Activated CD8-positive, alpha-beta memory T cell treated with anti-CD3 and anti-CD28 coated beads for 1 hour (primary cell): Measurements from ENCODE around the gene TFAP2C.
"Not testable (repeated sequence)": the region's sequence is repeated elsewhere in the genome, so short reads cannot be mapped to it uniquely, and the experiment has no call there.

Experiments
- DNase-seq, 2 donors: peaks; one replicate each; pipeline ENCODE4 v3.0.0-alpha.2; 2020; ENCODE audit warnings: low read depth in 1 of 2; ENCODE audit errors: extremely low read depth in 1 of 2

The TFAP2C gene

DNA sequence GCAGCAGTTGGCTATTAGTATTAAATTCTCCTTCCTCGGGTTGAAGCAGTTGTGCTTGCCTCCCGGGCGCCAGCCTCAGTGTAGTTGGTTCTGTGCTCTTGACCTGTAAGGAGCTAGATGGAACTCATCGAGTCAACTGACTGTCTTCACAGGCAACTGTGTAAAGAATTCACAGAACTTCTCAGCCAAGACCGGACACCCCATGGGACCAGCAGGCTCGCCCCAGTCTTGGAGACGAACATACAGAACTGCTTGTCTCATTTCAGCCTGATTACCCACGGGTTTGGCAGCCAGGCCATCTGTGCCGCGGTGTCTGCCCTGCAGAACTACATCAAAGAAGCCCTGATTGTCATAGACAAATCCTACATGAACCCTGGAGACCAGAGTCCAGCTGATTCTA lies 8.5 kb downstream of the TFAP2C start:
- DNase-seq: no peak

DNA sequence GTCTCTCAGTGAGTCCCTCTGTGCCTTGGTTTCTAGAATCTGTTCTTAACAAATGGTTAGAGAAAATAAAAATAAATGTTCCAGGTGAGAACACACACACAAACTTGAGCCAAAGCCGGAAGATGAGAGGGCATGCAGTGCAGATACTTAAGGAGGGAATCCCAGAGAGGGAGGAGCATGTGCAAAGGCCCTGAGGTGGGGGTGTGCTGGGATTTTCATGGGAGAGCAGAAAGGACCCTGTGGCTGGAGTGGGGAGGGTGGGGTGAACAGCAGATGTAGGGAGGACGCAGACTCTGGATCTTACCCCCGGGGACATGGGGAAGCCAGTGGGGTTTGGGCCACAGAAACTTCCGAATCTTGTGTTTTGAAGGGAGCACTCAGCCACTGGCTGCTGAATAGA lies 17.5 kb downstream of the TFAP2C start:
- DNase-seq: no peak

DNA sequence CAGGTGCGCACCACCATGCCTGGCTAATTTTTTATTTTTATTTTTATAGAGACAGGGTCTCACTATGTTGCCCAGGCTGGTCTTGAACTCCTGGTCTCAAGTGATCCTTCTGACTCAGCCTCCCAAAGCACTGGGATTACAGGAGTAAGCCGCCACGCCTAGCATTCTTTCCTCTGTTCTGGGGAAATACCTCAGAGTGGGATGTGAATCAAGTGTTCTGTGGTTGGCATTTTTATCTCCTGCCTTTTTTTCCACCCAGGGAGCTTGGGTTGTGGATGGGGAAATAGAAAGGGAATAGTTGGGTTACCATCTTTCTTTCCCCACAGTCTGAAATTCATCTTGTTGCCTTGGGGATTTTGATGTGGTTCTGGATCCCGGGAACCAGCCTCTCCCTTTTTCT lies 24.1 kb downstream of the TFAP2C start:
- DNase-seq: no peak

DNA sequence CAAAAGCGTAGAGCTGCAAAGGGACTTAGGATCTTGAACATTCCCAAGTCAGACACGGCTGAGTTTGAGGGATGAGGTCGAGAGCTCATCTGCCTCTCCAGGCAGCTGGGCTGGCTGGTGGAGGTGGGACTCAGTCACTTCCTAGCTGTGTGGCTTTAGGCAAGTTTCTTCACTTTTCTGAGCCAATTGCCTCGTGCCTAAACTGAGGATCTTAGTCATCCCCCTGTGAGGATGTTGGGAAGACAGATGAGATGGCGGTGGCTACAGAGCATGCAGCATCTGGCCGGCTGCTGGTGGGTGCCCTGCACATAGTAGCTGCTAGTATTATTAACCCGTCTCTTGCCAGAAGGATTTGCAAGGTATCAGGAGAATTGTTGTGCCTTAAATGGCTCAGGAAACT lies 27.5 kb downstream of the TFAP2C start:
- no peak for DNase-seq

DNA sequence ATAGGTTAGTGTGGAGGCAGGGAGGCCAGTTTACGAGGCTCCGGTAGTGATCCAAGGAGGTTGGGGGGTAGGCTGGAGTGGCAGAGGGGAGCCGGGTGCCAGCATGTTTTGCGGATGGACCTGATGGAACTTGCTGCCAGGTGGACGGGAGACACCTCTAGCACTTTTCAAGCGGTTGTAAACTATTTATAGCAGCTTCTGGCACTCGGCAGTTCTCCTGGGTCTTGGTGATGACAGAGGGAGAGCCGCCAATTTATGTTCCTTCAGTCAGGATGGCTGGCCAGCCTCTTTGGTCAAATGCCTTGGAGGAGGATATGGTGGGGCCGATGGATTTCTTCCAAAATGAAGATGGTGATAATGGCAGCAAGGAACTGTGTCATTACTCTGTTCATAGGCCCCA lies 28.8 kb downstream of the TFAP2C start:
- DNase-seq: no peak

DNA sequence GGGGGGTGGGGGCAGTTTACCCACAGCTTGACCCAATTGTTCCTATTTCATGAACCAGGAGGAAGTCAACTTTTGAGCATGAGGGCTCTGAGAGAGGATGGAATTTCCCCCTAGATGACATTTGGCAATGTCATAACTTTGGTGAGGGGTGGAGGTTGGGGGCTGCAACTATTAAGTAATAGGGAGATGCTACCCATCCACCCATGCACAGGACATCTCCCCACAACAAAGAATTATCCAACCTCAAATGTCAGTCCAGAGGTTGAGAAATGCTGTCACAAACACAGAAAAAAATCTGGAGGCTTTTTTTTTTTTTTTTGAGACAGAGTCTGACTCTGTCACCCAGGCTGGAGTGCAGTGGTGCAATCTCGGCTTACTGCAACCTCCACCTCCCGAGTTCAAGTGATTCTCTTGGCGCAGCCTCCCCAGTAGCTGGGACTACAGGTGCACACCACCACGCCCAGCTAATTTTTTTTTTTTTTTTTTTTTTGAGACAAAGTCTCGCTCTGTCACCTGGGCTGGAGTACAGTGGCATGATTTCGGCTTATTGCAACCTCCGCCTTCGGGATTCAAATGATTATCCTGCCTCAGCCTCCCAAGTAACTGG lies 29.3 kb downstream of the TFAP2C start:
- not testable (repeated sequence) for DNase-seq

DNA sequence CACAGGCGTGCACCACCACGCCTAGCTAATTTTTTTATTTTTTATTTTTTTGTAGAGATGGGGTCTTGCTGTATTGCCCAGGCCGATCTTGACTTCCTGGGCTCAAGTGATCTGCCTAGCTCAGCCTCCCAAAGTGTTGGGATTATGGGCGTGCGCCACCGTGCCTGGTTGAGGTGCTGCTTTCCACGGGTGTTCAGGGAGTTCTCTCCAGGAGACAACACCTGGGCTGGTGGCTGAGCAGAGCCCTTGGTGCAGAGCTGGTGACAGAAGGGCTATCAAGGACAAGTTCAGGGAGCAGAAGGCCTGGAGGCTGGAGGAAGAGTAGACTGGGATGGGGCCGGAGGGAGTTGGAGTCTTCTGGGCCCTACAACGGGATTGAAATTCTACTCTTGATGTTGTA lies 34.6 kb downstream of the TFAP2C start:
- DNase-seq: no peak

DNA sequence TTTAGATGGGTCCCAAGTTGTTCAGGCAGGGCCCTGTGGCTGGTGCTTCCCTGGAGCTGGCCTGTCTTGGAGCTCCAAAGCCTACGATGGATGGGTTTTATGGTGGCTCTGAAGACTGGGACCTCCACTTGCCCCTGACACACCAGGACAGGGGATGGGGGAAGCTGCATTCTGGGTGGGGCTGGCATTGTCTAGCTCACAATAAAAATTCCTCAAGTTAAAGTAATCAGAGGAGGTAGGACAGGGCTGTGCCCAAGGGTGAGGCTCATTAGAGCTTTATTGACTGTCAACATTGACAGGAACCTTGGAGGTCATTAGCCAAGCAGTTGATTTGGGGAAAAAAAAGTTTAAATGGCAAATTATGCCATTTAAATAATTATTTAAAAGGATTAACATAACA lies 35.7 kb downstream of the TFAP2C start:
- no peak for DNase-seq

DNA sequence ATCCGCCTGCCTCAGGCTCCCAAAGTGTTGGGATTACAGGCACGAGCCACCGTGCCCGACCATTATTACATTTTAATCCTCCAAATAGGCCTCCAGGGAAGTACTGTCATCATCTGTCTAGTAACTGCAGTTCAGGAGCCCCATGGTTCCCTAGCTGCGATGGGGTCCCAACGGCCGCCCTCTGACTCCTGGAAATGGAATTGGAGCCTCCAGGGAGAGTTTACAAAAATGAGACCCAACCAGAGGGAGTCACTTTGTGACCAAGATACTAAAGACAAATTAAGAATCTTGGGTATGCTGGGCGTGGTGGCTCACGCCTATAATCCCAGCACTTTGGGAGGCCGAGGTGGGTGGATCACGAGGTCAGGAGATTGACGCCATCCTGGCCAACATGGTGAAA lies 36.7 kb downstream of the TFAP2C start:
- DNase-seq: no peak

DNA sequence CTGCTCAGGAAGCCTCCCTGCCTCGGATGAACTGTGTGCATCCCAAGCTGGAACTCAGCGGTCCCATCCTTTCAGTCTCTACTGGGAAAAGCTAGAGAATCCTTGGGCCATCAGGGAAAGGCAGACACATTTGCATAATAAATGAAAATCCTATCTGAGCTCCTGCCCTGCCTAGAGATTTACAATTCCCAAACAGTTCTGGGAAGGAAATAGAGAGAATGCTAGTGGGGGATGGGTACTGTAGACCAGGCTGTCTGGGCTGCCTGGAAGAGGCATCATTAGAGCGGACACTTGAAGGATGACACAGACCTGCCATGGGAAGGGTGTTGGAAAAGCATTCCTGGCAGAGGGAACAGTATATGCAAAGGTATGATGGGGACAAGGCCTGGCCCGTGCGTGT lies 44.3 kb downstream of the TFAP2C start:
- DNase-seq: no peak

DNA sequence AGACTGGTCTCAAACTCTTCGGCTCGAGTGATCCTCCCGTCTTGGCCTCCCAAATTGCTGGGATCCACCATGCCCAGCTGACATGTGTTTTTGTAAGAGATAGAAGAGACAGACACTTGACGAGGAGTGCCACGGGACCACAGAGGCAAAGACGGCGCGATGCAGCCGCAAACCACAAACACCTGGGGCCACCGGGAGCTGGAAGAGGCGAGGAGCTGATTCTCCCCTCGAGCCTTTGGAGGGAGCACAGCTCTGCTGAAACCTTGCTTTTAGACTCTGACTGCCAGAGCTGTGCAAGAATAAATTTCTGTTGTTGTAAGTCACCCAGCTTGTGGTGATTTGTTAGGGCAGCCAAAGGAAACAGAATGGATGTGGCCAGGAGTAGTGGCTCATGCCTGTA lies 46.9 kb downstream of the TFAP2C start:
- no peak for DNase-seq

DNA sequence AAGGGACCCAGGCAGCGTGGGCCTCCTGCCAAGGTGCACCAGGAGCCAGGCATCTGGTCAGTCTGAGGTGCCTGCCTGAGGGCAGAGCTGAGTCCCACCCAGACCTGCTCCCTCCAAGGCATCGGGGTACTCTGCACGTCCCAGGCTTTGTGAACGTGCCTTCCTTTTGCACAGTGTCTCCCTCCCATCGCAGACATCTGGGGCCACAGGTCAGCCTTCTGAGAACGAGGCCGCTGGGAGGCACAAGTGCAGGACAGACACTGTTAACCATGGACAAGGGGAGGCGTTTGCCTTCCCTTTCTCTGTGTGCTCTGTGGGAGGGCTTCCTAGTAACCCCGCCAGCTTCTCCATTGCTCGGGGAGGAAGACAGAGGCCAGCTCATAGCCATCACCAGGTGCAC lies 47.6 kb downstream of the TFAP2C start:
- no peak for DNase-seq

DNA sequence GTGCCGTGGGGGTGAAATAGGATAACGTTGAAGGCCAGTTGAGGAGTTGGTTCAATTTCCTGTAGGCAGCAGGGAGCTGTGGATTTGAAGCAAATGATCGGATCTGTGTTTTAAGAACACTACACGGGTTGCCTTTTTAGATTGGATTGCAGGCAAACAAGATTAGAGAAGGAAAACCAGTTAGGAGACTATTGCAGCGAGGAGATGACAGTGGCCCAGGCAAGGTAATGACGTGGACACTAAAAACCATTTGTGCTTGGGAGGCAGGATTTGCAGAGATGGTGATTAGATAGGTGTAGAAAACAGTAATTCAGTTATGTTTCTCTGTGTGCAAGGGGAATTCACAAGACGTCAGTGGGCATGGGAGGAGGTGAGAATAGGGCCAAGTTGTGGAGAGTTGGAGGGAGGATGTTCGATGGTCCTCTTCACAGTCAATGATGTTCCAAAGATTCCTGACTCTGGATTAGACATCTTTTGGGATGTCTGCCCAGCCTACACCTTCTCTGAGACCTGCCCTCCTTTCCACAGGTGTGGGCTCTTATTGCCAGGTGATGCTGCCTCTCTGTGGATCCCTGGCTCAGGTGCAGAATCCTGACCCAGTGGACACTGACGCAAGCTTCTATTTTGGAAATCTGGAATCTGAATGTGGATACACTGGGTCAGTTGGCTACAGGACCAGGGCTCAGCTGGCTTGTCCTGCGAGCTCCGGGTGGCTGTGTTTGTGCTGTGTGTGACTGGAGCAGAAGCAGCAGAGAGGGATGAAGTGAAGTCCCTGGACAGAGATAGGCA lies 54.2 kb downstream of the TFAP2C start:
- DNase-seq: no peak

DNA sequence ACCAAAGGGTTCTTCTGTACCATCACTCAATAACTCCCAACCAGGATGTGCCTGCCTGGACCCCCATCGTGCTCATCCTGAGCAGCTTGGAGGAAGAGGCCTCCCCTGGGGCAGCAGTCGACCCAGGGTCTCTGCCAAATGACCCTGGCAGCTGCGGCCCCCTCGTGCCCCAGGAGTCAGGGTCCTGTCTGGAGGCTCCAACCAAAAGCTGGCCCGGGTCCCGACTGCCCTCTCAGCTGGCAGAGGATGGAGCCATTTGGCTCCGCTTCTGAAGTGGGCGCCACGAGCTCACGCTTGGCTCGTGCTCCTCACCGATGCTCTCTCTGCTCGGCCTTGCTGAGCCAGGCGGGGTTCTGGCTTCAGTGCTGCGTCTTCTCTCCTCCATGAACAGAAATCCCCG lies 56.8 kb downstream of the TFAP2C start:
- DNase-seq: no peak

DNA sequence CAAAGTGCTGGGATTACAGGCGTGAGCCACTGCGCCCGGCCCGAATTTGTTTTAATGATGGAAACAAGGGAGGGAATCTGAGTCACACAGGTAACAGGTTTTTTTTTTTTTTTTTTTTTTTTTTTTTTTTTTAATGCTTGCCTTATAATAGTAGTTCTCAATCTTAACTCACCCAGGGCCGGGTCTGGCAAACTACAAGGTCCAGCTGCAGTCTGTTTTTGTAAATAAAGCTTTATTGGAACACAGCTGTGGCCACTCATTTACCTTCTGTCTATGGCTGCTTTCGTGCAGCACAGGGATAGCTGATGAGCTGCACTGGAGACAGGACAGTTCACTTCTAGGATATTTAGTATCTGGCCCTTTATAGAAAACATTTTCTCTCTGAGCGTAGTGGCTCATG lies 58.0 kb downstream of the TFAP2C start:
- no peak for DNase-seq

DNA sequence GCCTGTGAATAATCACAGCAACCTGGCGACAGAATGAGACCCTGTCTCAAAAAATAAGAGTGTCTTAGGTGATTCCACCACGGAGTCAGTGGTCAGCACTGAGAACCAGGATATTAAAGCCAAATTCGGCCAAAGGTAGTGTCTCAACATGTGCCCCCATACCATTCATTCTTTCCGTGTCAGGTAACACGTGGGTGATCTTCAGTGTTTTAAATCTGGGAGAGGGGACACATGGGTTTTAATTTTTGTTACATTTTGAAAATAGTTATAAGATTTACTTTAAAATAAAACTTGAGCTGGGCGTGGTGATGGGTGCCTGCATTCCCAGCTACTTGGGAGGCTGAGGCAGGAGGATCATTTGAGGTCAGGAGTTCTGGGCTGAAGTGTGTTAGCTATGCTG lies 59.0 kb downstream of the TFAP2C start:
- DNase-seq: no peak
